GM21619 (cell line): ENCODE measurements around the gene ATXN7L1.
A peak's percentile ranks its signal among the peaks of the same experiment; 100 is the strongest.
"Not testable (repeated sequence)": the region's sequence is repeated elsewhere in the genome, so short reads cannot be mapped to it uniquely, and the experiment has no call there.

ENCODE experiments used
- ATAC-seq: cut with Tn5 transposase; IDR thresholded peaks from one replicate; pipeline ENCODE4 v1.9.1; 2021; ENCODE audit not compliant: unreplicated experiment

Gene ATXN7L1

GRCh38 chr7:105712877-105713276 lies 163.5 kb downstream of the ATXN7L1 start:
- ATAC-seq: no peak

- ATAC-seq: no peak
Observed at GRCh38 chr7:105711726-105712402, 164.5 kb downstream of the ATXN7L1 start.

GRCh38 chr7:105710720-105711119 lies 165.7 kb downstream of the ATXN7L1 start:
- not testable (repeated sequence) for ATAC-seq

- ATAC-seq: no peak
Observed at GRCh38 chr7:105708763-105709080, 167.7 kb downstream of the ATXN7L1 start.

- no peak for ATAC-seq
Observed at GRCh38 chr7:105707967-105708762, 168.2 kb downstream of the ATXN7L1 start.

GRCh38 chr7:105707381-105707780 lies 169.0 kb downstream of the ATXN7L1 start:
- ATAC-seq: no peak

GRCh38 chr7:105705427-105705826 lies 171.0 kb downstream of the ATXN7L1 start:
- no peak for ATAC-seq

GRCh38 chr7:105703207-105703930 lies 173.0 kb downstream of the ATXN7L1 start:
- ATAC-seq: no peak

- no peak for ATAC-seq
Observed at GRCh38 chr7:105699568-105700236, 176.7 kb downstream of the ATXN7L1 start.

GRCh38 chr7:105698531-105698930 lies 177.9 kb downstream of the ATXN7L1 start:
- no peak for ATAC-seq

- no peak for ATAC-seq
Observed at GRCh38 chr7:105697753-105698152, 178.6 kb downstream of the ATXN7L1 start.

- ATAC-seq: not testable (repeated sequence)
Observed at GRCh38 chr7:105697169-105697568, 179.2 kb downstream of the ATXN7L1 start.

GRCh38 chr7:105693576-105693975 lies 182.8 kb downstream of the ATXN7L1 start:
- no peak for ATAC-seq

- peak; percentile 44 for ATAC-seq
Observed at GRCh38 chr7:105691680-105692564, 184.5 kb downstream of the ATXN7L1 start.

- peak; percentile 43 for ATAC-seq
Observed at GRCh38 chr7:105691082-105691679, 185.2 kb downstream of the ATXN7L1 start.

GRCh38 chr7:105690325-105690945 lies 186.0 kb downstream of the ATXN7L1 start:
- ATAC-seq: no peak

GRCh38 chr7:105689067-105689819 lies 187.2 kb downstream of the ATXN7L1 start:
- no peak for ATAC-seq

- ATAC-seq: no peak
Observed at GRCh38 chr7:105688617-105689016, 187.8 kb downstream of the ATXN7L1 start.

GRCh38 chr7:105685161-105685560 lies 191.2 kb downstream of the ATXN7L1 start:
- no peak for ATAC-seq
